Kidney glomerular epithelial cell (primary cell): ENCODE results near the gene ARHGEF12.

Experiments
- DNase-seq: peaks from one replicate; lab custom pipeline; 2025; lab: John Stamatoyannopoulos, UW

Gene ARHGEF12

GRCh38 chr11:120342678-120343077, 6.5 kb downstream of the ARHGEF12 start:
- DNase-seq, result no peak

GRCh38 chr11:120343429-120343828, 7.2 kb downstream of the ARHGEF12 start:
- no peak for DNase-seq

DNA sequence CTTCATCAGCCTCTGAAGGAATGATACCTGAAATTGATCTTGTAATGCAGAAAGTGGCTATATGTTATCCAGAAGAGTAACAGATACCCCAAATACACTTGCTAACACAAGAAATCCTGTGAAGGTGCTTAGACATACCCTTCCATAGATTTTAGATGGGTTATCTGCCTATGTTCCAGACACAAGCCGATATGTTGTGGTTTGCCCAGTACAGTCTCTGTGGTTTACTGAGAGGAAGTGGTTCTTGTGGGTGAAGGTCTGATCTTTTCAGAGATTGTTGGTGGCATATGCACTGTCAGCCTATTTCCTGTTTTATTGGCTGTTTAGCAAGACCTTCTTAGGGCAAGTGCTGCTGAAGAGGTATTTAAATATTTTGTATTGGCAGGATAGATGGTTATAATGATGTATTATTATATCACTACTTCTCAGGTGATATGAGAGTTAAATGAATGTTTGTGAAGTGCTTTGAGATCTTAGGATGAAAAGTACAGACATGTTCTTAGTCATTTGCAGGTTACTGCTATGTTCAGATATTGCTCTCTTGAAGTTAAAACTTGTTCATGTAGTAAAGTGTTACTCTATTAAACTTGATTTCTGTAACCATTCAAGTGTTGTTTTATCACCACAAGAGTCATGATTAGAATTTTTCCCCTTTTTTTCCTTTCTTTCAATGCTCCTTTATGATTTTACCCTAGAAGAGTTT, 8.2 kb downstream of the ARHGEF12 start:
- peak; percentile 46 for DNase-seq

GRCh38 chr11:120346233-120346632, 10.0 kb downstream of the ARHGEF12 start:
- no peak for DNase-seq

DNA sequence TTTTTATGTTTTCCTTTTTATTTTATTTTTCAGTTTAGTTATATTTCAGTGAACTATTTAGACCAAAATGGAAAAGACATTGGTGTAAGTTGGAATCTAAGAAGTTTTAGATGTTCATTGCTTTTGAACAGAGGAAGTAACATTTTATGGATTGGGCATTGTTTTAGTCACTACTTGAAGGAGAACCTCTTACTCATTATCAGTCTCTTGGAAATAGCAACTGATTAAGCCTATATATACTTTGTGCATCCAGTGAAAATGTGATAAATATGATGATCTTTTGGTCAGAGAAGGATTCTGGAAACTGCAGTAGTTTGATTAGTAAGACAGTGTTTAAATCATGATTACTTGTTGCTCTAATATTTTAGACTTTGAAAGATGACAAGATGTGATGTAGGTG, 14.4 kb downstream of the ARHGEF12 start:
- no peak for DNase-seq

DNA sequence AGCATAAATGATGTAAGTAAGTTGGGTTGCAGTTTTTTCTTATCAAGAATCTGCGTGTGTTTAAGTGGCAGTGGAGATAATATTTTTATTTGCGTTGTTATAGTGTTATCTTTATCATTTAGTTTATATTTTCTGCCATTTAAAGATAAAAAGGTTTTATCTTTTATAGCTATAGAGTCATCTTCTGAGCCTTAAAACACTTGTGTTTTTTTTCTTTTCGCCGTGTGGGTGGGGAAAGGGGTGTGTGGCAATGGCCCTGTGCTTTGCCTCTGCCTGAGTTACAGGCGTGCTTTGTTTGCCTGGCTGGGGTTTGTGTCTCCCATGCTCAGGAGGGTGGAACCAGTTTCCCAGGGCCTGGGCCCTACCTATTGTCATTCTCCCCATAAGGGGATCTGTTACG, 16.2 kb downstream of the ARHGEF12 start:
- DNase-seq, result no peak

DNA sequence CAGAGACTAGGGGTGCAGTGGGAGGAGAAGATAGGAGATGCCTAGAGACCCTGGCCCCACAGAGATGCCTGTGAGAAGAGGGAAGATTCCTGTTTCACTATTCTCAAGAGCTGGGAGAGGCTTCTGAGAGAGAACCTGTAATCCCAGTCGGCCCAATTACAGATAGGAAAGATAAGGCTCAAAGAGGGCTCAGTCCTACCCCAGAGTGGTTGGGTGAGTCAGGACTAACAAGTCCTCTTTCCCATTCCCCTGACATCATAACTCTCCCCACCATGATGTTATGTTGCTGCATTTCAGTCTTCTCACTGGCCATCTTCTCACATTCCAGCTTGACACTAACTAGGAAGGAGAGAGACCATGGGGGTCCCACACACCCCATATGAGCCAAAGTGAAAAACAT, 17.9 kb downstream of the ARHGEF12 start:
- no peak for DNase-seq

- DNase-seq, result no peak
Measured at GRCh38 chr11:120354779-120355178, 18.6 kb downstream of the ARHGEF12 start.

GRCh38 chr11:120357620-120358019, 21.4 kb downstream of the ARHGEF12 start:
- no peak for DNase-seq

DNA sequence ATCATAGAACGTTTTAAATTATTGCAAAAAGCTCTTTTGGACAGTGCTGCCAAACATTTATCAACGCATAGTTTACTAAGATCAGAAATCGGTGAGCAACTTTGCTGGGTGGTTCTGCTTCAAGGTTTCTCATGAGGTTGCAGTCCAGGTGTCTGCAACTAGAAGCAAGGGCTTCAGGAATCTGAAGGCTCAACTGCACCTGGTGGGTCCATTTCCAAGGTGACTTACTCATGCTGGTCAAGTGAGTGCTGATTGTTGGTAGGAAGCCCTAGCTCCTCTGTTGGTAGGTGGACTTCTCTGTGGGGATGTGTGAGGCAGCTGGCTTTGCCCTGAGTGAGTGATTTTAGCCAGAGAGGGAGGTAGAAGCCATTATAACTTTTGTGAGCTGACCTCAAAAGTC, 22.5 kb downstream of the ARHGEF12 start:
- no peak for DNase-seq

DNA sequence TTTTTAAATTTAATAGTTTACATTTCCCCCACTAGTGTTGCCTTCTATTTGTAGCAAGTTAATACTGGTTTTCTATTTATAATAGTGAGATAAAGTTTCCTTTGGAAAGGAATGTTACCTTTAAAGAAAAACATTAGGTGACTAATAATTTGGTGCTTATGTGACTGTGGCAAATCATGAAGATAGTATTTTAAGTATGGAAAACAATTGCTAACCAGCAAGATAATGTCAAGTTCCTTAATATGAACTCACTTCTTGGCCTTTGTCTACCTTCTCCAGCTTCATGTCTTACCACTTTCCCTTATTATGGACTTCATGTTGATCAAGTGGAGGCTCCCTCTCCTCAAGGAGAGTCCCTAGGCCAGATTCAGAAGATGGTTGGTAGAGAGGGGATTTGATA, 27.2 kb downstream of the ARHGEF12 start:
- DNase-seq, result no peak

- DNase-seq, result no peak
Measured at GRCh38 chr11:120365512-120365911, 29.3 kb downstream of the ARHGEF12 start.

GRCh38 chr11:120372296-120372695, 36.1 kb downstream of the ARHGEF12 start:
- no peak for DNase-seq

GRCh38 chr11:120375076-120375475, 38.9 kb downstream of the ARHGEF12 start:
- no peak for DNase-seq

GRCh38 chr11:120376547-120377182, 40.5 kb downstream of the ARHGEF12 start:
- no peak for DNase-seq

DNA sequence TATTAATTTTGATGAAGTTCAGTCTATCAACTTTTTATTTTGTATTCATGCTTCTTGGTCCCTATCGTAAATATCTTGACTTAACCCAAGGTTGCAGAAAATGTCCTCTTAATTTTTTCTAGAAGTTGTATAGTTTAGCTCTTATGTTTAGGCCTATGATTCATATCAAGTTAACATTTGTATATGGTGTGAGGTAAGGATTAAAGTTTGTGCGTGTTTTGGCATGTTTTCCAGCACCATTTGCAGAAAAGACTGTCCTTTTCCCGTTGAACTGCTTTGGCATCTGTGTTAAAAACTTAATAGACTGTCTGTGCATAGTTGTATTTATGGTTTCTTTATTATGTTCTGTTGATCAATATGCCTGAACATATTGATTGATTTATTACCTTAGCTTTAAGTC, 42.3 kb downstream of the ARHGEF12 start:
- DNase-seq, result no peak

DNA sequence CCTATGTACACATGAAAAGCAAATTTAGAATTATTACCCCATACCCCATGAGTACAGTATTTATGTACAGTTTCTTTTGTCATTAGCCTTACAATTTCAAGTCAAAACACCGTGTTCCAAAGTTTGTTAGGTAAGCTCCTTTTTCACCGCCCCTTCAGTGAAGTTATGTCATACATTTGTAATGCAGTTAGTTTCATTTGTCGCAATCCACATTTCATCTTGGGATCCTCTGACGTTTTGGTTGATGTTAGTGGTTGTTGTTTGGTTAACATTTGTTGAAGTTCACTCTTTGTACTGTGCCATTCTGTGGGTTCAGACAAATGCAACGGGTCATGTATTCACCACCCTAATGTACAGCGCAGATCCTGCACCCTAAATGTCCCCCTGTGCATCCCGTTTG, 45.2 kb downstream of the ARHGEF12 start:
- no peak for DNase-seq

GRCh38 chr11:120383518-120384155, 47.4 kb downstream of the ARHGEF12 start:
- no peak for DNase-seq

DNA sequence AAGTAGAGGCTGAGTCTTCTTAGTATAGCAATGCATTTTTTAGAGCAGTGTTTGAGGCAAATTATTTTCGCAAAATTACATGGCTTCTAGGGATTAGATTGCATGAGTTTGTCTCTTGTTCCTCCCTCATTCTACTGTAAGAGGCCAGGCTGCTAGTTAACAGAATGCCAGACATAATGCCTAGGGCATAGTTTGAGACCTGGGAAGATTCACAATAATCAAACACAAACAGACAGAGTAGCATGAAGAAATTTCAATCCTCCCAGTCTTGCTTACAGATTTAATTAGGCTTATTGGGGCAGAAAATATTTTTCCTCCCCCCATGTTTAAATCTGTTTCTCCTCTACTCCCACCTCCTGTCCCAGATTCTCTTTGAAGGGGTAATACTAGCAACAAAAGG, 48.3 kb downstream of the ARHGEF12 start:
- no peak for DNase-seq

- no peak for DNase-seq
Measured at GRCh38 chr11:120385110-120385509, 48.9 kb downstream of the ARHGEF12 start.

- DNase-seq, result no peak
Measured at GRCh38 chr11:120385655-120386054, 49.4 kb downstream of the ARHGEF12 start.

GRCh38 chr11:120386318-120386717, 50.1 kb downstream of the ARHGEF12 start:
- DNase-seq, result no peak

GRCh38 chr11:120386774-120387371, 50.7 kb downstream of the ARHGEF12 start:
- no peak for DNase-seq
